KMS-11 (cell line): Measurements from ENCODE around the gene BTBD9.

Source experiments
- H2AFZ ChIP-seq: fragments of 200-600 bp; sonication (generic); 2 replicates; pipeline ENCODE4 v1.6.1; 2016; ENCODE audit warnings: antibody characterized with exemption, mixed run types, low read depth
- H3K27ac ChIP-seq: fragments of 200-600 bp; sonication (generic); 2 replicates; pipeline ENCODE4 v1.6.1; 2016; ENCODE audit warnings: mild to moderate bottlenecking, mixed run types
- H3K27me3 ChIP-seq: fragments of 200-600 bp; sonication (generic); 2 replicates; pipeline ENCODE4 v1.6.1; 2017; ENCODE audit warnings: mild to moderate bottlenecking, low read depth, mixed run types, moderate library complexity; ENCODE audit not compliant: insufficient read depth
- H3K36me3 ChIP-seq: fragments of 200-600 bp; sonication (generic); 2 replicates; pipeline ENCODE4 v1.6.1; 2017; ENCODE audit warnings: mild to moderate bottlenecking, mixed run types; ENCODE audit not compliant: insufficient read depth
- H3K4me1 ChIP-seq: fragments of 200-600 bp; sonication (generic); 2 replicates; pipeline ENCODE4 v1.6.1; 2016; ENCODE audit warnings: mild to moderate bottlenecking, low read depth, mixed run types; ENCODE audit not compliant: poor library complexity, severe bottlenecking
- H3K4me2 ChIP-seq: fragments of 200-600 bp; sonication (generic); 2 replicates; pipeline ENCODE4 v1.7.0; 2016; ENCODE audit warnings: mild to moderate bottlenecking, mixed run types
- H3K4me3 ChIP-seq: fragments of 200-600 bp; sonication (generic); IDR thresholded peaks from 2 replicates; pipeline ENCODE4 v1.6.1; 2017; ENCODE audit warnings: low read depth, low read length, mixed read lengths; ENCODE audit not compliant: insufficient read depth
- H3K79me2 ChIP-seq: fragments of 200-600 bp; sonication (generic); 2 replicates; pipeline ENCODE4 v1.6.1; 2016; ENCODE audit warnings: low read depth, mixed run types; ENCODE audit not compliant: insufficient read depth
- H3K9ac ChIP-seq: fragments of 200-600 bp; sonication (generic); 2 replicates; pipeline ENCODE4 v1.6.1; 2016; ENCODE audit warnings: mild to moderate bottlenecking, mixed run types
- H4K20me1 ChIP-seq: fragments of 200-600 bp; sonication (generic); 2 replicates; pipeline ENCODE4 v1.6.1; 2016; ENCODE audit warnings: mild to moderate bottlenecking, mixed run types; ENCODE audit not compliant: insufficient read depth
- TF ChIP-seq, protein P1 (sequence below): fragments of 200-600 bp; sonication (generic); conservative IDR thresholded peaks from 2 replicates; pipeline ENCODE4 v1.6.1; 2017; ENCODE audit warnings: low read depth, mild to moderate bottlenecking, antibody characterized with exemption, low read length, moderate library complexity, mixed read lengths

Gene BTBD9

GRCh38 chr6:38191418-38191817 lies 448.3 kb downstream of the BTBD9 start:
- Histone ChIP-seq H3K27me3 (no peaks in the 10 kb centered on the region), H3K4me2 (no peak overlapping the region), H3K27ac (no peak overlapping the region), H3K4me1 (no peaks in the 10 kb centered on the region), H3K9ac (no peak overlapping the region), H3K4me3 (no peak overlapping the region), H3K36me3 (no peaks in the 10 kb centered on the region), H3K79me2 (no peaks in the 10 kb centered on the region), H2AFZ (no peak overlapping the region), H4K20me1 (no peaks in the 10 kb centered on the region)
- TF ChIP-seq, protein P1, sequence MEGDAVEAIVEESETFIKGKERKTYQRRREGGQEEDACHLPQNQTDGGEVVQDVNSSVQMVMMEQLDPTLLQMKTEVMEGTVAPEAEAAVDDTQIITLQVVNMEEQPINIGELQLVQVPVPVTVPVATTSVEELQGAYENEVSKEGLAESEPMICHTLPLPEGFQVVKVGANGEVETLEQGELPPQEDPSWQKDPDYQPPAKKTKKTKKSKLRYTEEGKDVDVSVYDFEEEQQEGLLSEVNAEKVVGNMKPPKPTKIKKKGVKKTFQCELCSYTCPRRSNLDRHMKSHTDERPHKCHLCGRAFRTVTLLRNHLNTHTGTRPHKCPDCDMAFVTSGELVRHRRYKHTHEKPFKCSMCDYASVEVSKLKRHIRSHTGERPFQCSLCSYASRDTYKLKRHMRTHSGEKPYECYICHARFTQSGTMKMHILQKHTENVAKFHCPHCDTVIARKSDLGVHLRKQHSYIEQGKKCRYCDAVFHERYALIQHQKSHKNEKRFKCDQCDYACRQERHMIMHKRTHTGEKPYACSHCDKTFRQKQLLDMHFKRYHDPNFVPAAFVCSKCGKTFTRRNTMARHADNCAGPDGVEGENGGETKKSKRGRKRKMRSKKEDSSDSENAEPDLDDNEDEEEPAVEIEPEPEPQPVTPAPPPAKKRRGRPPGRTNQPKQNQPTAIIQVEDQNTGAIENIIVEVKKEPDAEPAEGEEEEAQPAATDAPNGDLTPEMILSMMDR, result no peak

GRCh38 chr6:38188677-38189335 lies 450.9 kb downstream of the BTBD9 start:
- no peaks in the 10 kb centered on the region for H3K36me3 ChIP-seq
- H3K27me3 ChIP-seq, result no peaks in the 10 kb centered on the region
- TF ChIP-seq, protein P1, result no peak

DNA sequence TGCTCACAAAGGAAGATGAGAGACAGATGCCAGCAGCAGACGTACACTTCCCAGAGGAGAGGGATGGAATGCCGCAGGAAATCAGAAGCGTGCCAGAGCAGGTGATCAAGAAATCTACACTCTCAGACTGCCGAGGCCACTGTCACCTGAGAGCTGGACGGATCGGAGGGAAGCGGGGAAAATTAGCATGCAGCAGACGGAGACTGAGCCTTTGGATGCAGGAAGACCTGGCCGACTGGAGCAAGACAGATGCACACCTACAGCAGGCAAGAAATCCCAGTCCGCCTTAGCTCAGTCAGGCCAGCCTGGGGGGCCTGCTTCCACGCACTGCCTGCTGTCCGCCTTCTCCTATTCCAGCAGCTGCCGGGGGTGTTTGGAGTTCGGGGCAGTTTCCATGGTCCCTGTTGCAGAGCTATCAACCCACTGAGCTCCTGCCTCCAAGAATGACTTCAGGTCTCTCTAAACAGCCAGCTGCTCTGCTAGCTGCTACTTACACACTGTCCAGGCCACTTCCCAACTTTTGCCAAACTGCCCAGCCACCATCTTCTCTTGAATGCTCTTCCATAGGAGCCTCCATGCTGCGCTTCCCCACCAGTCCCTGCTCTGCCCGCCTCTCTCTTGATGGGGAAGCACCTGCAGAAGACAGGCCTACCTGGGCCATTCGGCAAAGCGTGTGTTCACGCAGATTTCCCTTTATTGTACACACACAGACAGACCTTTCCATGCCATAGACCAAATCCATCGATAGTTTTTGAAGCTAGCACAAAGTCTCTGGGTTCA lies 451.7 kb downstream of the BTBD9 start:
- Histone ChIP-seq H2AFZ (no peak overlapping the region), H3K27ac (no peak overlapping the region), H3K4me1 (no peaks in the 10 kb centered on the region), H3K4me2 (no peak overlapping the region), H4K20me1 (no peaks in the 10 kb centered on the region), H3K4me3 (no peak overlapping the region), H3K27me3 (no peaks in the 10 kb centered on the region), H3K79me2 (no peaks in the 10 kb centered on the region), H3K9ac (no peak overlapping the region), H3K36me3 (no peaks in the 10 kb centered on the region)
- TF ChIP-seq, protein P1, result no peak

More at GRCh38 chr6:38188677-38189335, 450.9 kb downstream of the BTBD9 start:
- no peak overlapping the region for H3K27ac ChIP-seq
- no peak overlapping the region for H2AFZ ChIP-seq
- H3K4me1 ChIP-seq, result no peaks in the 10 kb centered on the region
- no peak overlapping the region for H3K4me3 ChIP-seq
- no peak overlapping the region for H3K9ac ChIP-seq
- H3K4me2 ChIP-seq, result no peak overlapping the region
- no peaks in the 10 kb centered on the region for H4K20me1 ChIP-seq
- H3K79me2 ChIP-seq, result no peaks in the 10 kb centered on the region

GRCh38 chr6:38187325-38187724 lies 452.4 kb downstream of the BTBD9 start:
- Histone ChIP-seq H2AFZ (no peak overlapping the region), H3K4me3 (no peak overlapping the region), H3K4me2 (no peak overlapping the region), H3K27me3 (no peaks in the 10 kb centered on the region), H3K4me1 (no peaks in the 10 kb centered on the region), H4K20me1 (no peaks in the 10 kb centered on the region), H3K9ac (no peak overlapping the region), H3K79me2 (no peaks in the 10 kb centered on the region), H3K36me3 (no peaks in the 10 kb centered on the region), H3K27ac (no peak overlapping the region)
- TF ChIP-seq, protein P1, result no peak
